ENCODE data around the gene WFIKKN2.

The WFIKKN2 gene

DNA sequence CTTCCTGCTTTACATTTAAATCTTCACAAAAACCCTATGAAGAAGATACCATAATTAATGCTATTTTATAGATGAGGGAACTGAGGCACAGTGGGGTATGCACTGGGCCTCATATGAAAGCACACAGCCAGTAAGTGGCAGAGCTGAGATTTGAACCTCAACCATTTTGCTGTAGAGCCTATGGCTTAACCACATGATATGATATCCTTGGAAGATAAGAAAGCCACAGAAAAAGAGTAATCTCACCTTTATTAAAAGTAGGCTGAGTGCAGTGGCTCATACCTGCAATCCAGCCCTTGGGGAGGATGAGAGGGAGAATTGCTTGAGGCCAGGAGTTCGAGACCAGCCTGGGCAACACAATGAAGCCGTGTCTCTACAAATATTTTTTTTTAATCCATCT lies 45.8 kb downstream of the WFIKKN2 start:
- DNase-seq = no peak

DNA sequence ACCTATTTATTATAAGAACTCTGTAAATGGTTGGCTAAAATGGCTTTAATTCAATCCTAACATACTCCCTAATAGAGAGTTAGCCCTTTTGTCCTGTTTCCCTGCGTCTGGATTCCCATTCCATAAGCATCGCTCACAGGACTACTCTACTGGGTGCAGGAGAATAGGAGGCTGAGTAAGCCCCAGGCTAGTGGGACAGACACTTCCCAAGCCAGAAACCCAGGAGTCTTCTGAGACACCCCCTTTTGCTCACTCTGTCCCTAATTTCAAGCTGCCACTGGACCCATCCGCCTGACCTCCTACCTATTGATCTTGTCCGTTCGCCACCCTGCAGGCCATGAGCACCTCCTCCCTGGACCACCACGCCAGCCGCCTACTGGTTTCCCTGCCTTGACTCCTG lies 47.5 kb downstream of the WFIKKN2 start:
- no peak for DNase-seq

DNA sequence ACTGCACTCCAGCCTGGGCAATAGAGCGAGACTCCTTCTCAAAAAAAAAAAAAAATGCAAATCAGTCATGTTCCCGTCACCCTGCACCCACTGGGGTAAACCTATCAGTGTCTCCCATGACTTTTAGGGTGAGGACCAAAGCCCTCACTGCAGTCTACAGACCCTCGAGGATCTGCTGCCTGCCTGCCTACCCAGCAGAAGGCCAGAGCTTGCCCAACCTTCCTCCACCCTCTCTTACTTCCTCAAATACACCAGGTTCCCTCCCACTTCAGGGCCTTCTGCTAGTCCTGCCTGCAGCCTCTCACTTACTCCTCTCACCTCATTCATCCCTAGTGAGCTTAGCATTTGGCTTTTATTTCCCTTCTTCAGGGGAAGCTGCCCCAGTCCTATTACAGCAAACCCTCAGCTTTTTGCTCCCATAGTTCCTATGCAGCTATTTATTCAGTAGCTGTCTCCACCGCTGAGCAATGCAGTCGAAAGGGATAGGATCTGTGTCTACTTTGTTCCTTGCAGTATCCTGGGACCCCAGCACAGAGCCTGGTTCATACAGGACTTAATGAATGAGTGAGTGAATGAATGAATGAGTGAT lies 48.6 kb downstream of the WFIKKN2 start:
- DNase-seq = no peak

DNA sequence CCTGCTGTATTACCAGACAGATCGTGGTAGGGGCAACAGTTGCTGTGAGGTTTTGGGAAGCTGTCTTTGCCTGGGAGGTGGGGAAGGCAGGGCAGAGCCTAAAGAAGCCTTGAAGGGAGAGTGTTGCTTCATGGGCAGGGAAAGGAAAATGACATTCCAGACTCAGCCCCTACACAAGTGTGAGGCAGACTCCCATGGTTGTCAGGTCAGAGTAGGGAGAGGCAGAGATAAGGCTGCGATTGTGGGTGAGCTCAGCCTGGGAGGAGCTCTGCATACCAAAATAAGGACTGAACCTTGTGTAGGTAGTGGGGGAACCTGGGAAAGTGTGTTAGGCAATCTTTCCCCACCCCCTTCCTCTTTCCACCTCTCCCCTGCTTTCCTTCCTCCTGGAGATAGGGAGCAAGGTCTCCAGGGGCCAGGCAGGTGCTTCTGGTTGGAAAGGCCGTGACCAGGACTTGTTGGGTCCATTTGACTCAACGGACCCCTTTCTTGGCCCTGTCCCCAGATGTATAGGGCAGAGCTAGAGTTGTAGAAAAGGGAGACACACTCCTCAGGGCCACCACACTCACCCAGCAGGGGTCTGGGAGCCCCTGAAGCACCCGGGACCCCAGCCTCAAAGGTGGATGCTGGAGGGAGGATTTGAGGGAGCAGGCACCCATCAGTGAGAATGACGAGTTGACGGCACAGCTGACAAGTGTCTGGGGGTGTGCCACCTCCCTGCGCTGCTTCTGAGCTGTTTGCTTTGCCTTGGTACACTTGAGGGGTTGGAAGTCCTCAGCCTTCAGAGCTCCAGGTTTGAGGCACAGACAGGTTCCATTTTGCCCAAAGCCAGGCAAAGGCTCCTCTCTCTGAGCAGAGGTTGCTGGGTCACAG lies 49.3 kb downstream of the WFIKKN2 start:
- no peak for DNase-seq

DNA sequence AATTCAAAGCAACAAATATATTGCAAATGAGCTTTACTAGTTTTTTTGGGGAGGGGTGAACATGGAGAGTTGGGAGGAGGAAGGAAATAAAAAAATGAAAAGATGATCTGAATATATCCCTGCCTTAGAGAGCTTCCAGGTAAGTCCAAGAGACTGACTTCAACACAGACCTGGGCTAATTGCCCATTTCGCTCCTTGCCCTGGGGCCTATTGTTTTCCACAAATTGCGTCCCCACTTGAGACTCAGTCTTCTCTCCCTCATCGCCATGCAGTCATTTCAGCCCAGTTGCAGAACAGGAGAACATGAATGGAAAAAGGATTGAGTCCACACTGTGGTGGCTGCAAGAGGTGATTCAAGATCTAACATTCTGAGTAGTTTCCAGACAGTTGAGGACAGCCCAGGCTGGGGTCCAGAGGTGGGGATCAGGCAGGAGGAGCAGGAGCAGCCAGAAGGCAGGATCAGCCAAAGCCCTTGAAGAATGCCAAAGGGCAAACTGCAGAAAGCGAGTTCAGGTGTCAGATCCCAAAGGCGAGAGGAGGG lies 52.4 kb downstream of the WFIKKN2 start:
- DNase-seq = no peak

DNA sequence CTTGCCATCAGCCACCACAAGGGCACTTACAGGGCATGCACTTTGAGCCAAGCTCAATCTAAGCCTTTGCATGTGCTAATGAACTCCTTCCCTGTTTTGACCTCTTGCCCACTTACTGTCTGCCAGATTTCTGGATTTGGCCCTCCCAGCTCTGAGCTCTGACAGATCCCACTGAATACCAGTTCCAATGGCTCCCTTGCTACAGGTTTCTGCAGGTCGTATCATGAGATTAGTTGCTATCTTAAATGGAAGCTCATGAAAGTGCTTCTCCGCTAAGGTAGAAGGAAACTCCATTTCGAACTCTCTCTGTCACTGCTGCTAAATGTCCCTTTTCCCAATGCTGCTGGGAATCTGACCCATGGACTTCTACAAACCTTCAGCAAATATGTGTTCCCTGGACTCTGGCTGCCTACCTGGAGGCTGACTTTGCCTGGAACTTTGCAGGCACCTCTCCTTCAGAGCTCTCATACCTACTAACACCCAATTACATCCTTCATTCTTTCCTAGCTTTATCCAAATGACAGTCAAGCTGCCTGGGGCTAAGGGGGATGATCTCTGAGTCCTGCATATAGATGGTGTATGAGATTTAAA lies 54.2 kb downstream of the WFIKKN2 start:
- no peak for DNase-seq

DNA sequence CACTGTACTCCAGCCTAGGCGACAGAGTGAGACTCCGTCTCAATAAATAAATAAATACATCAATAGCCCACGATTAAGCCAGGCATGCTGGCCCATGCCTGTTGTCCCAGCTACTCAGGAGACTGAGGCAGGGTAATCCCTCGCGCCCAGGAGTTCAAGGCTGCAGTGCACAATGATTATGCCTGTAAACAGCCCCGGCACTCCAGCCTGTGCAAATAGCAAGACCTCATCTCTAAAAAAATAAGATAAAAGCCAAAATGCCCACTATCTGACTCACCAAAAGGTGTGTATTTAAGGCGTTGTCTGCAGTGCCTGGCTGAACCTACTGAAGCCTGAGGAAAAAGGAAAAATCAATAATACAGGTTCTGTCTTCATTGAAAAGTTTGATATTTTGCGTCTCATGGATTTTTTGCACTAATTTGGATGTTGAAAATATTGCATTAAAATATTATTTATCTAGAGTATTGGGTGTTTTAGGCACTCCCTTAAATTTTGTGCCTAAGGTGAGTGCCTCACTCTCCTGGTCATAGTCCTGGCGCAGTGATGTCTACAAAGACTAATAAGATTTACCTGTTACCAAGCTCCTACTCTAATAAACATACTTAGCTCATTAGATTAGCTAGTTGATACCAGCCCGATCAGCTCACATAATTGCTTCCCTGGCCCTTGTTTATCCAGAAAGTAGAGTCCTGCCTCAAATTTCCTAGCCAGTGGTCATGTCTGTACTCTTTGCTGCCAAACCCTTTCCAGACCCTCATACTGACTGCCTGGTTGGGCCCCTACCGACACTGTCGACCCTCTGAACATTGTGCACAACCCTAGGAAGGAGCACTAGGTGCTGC lies 55.5 kb downstream of the WFIKKN2 start:
- DNase-seq = no peak

DNA sequence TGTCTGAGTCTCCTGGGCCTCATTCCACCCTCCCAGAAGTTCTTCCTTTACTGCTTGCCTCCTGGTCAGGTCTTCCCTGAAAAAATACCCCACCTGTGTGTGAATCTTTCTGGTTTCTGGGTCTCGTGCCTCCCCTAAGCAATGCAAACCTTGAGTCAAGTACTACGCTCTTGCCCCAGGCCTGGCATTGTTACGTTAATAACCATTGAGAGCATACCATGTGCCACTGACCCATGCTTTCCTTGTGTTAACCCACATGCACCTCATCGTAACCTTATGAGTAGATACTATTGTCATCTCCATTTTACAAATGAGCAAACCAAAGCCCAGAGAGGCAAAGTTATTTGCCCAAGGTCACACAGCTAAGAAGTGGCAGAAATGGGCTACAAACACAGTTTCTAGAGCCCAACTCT lies 56.2 kb downstream of the WFIKKN2 start:
- no peak for DNase-seq
